Measurements from ENCODE around the gene SLC25A23.

GRCh38 chr19:6476155-6476895 is 16.7 kb upstream of the SLC25A23 start:
- TF ChIP-seq CTCF (IDR thresholded peaks at IDR 0.05; ENCODE audit: low read depth, low read length, missing input control), result peak; percentile 3
- no peak for TF ChIP-seq ZBTB33 (IDR thresholded peaks at IDR 0.05)
- TF ChIP-seq TAF1 (conservative IDR thresholded peaks at IDR 0.05), result no peak
- no peak for TF ChIP-seq YY1 (IDR thresholded peaks at IDR 0.05)
- TF ChIP-seq RXRA (IDR thresholded peaks at IDR 0.05), result peak; percentile 41 to 62
- peak; percentile 79 for TF ChIP-seq SP1 (IDR thresholded peaks at IDR 0.05)
- no peak for TF ChIP-seq ATF3 (IDR thresholded peaks at IDR 0.05)
- TF ChIP-seq MAX (IDR thresholded peaks at IDR 0.05), result no peak
